Esophagus squamous epithelium (tissue), 5 donors: Measurements from ENCODE around the gene IQGAP2. TPM values are rescaled to one million over a fixed set of nuclear protein-coding genes. Genes with fewer than 3 reads are reported as not detected.

Experiments used
- DNase-seq: peaks from one replicate; lab custom pipeline; 2025; lab: John Stamatoyannopoulos, UW
- H3K27ac ChIP-seq, 4 donors: fragments of 200-600 bp; sonication (generic); one replicate each; pipeline ENCODE4 v1.5.1; 2016 to 2019; ENCODE audit warnings: mild to moderate bottlenecking in 1 of 4
- H3K27me3 ChIP-seq, 4 donors: fragments of 200-600 bp; sonication (generic); 1 replicate in 3 of 4; 2 replicates in 1 of 4; pipeline versions ENCODE4 v1.5.1 to v1.6.0; 2017 to 2021; ENCODE audit warnings: antibody characterized with exemption in 1 of 4
- H3K36me3 ChIP-seq, 3 donors: fragments of 200-600 bp; sonication (generic); one replicate each; pipeline ENCODE4 v1.5.1; 2016 to 2019
- H3K4me1 ChIP-seq, 3 donors: fragments of 200-600 bp; sonication (generic); one replicate each; pipeline ENCODE4 v1.5.1; 2017 to 2019
- H3K4me3 ChIP-seq, 4 donors: fragments of 200-600 bp; sonication (generic); 1 replicate in 3 of 4; 2 replicates in 1 of 4; pipeline ENCODE4 v1.5.1; 2016 to 2019; ENCODE audit warnings: mild to moderate bottlenecking in 2 of 4, moderate library complexity in 1 of 4
- H3K9me3 ChIP-seq, 3 donors: fragments of 200-600 bp; sonication (generic); one replicate each; pipeline ENCODE4 v1.5.1; 2016 to 2019
- CTCF ChIP-seq, 6 experiments: fragments of 450-650 bp in 4 of 6; fragments of 200-600 bp in 2 of 6; sonication (generic) in 2 of 6; IDR thresholded peaks; one replicate each; pipeline ENCODE4 v1.5.1; 2016 to 2019; ENCODE audit warnings: antibody characterized with exemption in 6 of 6, mild to moderate bottlenecking in 4 of 6, moderate library complexity in 4 of 6
- POLR2A ChIP-seq, 4 donors: fragments of 450-650 bp; IDR thresholded peaks; one replicate each; pipeline ENCODE4 v1.6.1; 2017; ENCODE audit warnings: antibody characterized with exemption in 4 of 4, mild to moderate bottlenecking in 4 of 4, moderate library complexity in 3 of 4
- WGBS, 2 donors: methylation state at CpG; one replicate each; pipeline ENCODE4 v1.1.5; 2018; 5-methylcytosine and 5-hydroxymethylcytosine counted together
- intact Hi-C: fragments of 100-400 bp; cut with DNase I; formaldehyde crosslinking; loops from one replicate; pipeline ENCODE4 v1.15.0; 2022
- total RNA-seq, 4 donors: library from RNA; depleted of rRNA; stranded (reverse); fragments of >200 nt; gene quantifications; one replicate each; pipeline ENCODE4 v1.1.0, GENCODE V29; 2016
- donor health status: DM: yes; HTN: yes; CAD: no.

The IQGAP2 gene
- total RNA-seq, 4 donors from 2014 or later = 3.0 to 16.6 (median 5.9) TPM

DNA sequence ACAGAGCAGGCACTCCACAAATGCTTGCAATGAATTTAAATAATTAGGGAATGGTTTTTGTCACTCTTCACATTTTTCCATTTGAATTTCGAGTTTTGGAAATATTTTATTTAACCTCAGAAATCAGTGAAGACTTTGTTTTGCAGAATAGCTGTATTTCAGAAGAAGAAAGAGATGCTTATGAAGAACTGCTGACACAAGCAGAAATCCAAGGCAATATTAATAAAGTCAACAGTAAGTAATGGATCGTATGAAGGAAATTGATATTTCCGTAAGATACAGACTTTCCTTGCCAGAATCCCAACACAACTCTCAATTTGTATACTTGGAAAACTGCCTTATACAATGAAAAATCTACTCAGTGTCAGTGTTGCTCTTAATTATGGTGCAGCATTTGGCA is 189.6 kb downstream of the IQGAP2 start:
- DNase-seq = no peak
- Histone ChIP-seq H3K27ac (no peak overlapping the region), H3K4me3 (no peak overlapping the region), H3K9me3 (no peaks in the 10 kb centered on the region), H3K36me3 (peaks cover 0 to 4% (median 0%) of the 10 kb centered on the region in 3 donors), H3K4me1 (no peaks in the 10 kb centered on the region), H3K27me3 (no peaks in the 10 kb centered on the region)
- 58 to 72% methylated on average over 3 of the region's 3 CpGs for WGBS, 2 donors
- intact Hi-C loops = no loop called here
- TF ChIP-seq CTCF (IDR thresholded peaks at IDR 0.05) = no peak
- TF ChIP-seq POLR2A (IDR thresholded peaks at IDR 0.05) = no peak

DNA sequence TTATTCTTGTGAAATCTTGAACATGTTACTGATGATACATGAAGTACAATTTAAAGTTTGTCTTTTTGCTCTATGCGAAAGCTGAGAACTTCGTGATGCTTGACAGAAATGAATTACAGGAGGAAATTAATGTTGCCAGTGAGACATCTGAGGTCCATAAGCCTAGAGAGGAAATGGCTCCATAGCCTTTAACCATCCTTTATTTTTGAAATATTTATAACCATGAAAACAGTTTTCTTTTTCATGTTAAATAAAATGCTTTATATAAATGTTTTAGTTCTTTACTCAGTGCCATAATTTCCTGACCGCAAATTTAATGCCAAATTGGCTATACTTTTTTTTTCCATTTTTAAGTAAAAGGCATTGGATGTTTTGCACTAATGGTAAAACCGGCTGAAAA is 191.0 kb downstream of the IQGAP2 start:
- no peaks in the 10 kb centered on the region for H3K27me3 ChIP-seq
- no peak for TF ChIP-seq POLR2A (IDR thresholded peaks at IDR 0.05)
- no peak for TF ChIP-seq CTCF (IDR thresholded peaks at IDR 0.05)
- H3K36me3 ChIP-seq = peaks cover 0 to 4% (median 0%) of the 10 kb centered on the region in 3 donors
- H3K4me3 ChIP-seq = no peak overlapping the region
- 67 to 89% methylated on average over 4 of the region's 4 CpGs for WGBS, 2 donors
- no peaks in the 10 kb centered on the region for H3K9me3 ChIP-seq
- no peaks in the 10 kb centered on the region for H3K4me1 ChIP-seq
- no peak for DNase-seq
- intact Hi-C loops = no loop called here
- H3K27ac ChIP-seq = no peak overlapping the region

DNA sequence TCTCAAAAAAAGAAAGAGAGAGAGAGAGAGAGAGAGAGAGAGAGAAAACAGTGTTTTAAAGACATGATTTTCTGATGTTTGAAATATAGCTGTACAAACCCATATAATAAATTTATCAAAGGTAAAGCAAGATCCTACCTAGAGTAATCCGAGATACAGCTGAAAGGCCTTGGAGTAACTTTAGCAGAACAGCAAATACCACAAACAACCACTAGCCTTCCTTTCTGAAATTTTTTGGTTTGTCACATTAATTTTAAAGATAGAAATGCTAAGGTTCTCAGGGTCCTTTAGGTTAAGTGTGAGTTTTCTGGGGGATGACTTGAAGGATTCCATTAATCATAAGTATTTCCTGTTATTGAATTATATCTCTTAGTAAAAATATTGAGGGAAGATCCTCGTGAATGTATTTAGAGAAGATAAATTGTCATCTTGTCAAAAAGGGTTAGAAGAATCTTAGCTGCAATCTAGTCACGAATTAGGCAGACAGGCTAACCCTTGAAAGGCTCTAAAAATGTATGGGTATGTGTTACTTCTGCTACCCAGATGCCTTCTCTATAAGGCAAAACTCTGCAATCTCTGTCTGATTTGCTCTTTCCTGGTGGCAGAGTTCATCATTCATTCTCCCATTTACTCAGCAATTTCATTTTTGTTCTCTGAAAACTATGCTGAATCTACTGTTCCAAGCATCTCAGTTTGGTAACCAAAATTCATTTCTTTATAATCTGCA is 192.8 kb downstream of the IQGAP2 start:
- H3K9me3 ChIP-seq = no peaks in the 10 kb centered on the region
- WGBS, 2 donors = 78 to 80% methylated on average over 3 of the region's 3 CpGs
- no peaks in the 10 kb centered on the region for H3K4me1 ChIP-seq
- no peak overlapping the region for H3K27ac ChIP-seq
- intact Hi-C loops = no loop called here
- no peak for TF ChIP-seq POLR2A (IDR thresholded peaks at IDR 0.05)
- TF ChIP-seq CTCF (IDR thresholded peaks at IDR 0.05) = no peak
- H3K4me3 ChIP-seq = no peak overlapping the region
- H3K27me3 ChIP-seq = no peaks in the 10 kb centered on the region
- H3K36me3 ChIP-seq = peaks cover 0 to 4% (median 0%) of the 10 kb centered on the region in 3 donors
- no peak for DNase-seq

- 82 to 87% methylated on average over 2 of the region's 2 CpGs for WGBS, 2 donors
Measured at GRCh38 chr5:76598531-76598930, 195.4 kb downstream of the IQGAP2 start.

More at GRCh38 chr5:76598531-76598930, 195.4 kb downstream of the IQGAP2 start:
- H3K27me3 ChIP-seq = no peaks in the 10 kb centered on the region
- no peaks in the 10 kb centered on the region for H3K9me3 ChIP-seq
- H3K4me3 ChIP-seq = no peak overlapping the region
- intact Hi-C loops = no loop called here
- TF ChIP-seq POLR2A (IDR thresholded peaks at IDR 0.05) = no peak
- no peak for TF ChIP-seq CTCF (IDR thresholded peaks at IDR 0.05)
- no peak overlapping the region for H3K27ac ChIP-seq
- peaks cover 0 to 19% (median 0%) of the 10 kb centered on the region in 3 donors for H3K4me1 ChIP-seq
- no peak for DNase-seq
- peaks cover 0 to 4% (median 0%) of the 10 kb centered on the region in 3 donors for H3K36me3 ChIP-seq
